ENCODE data around the gene DENND4B.
A peak's percentile ranks its signal among the peaks of the same experiment; 100 is the strongest.
"Not testable (repeated sequence)": the region's sequence is repeated elsewhere in the genome, so short reads cannot be mapped to it uniquely, and the experiment has no call there.

DENND4B gene

GRCh38 chr1:153985341-153985912, 38.9 kb upstream of the DENND4B start:
- Histone ChIP-seq H3K27me3 (no peaks in the 10 kb centered on the region), H3K27ac (peak overlapping the region; percentile 30), H3K4me1 (peaks cover 42% of the 10 kb centered on the region), H3K4me2 (peak overlapping the region; percentile 96), H3K4me3 (peak overlapping the region; percentile 66), H3K9me3 (no peaks in the 10 kb centered on the region), H4K20me1 (no peaks in the 10 kb centered on the region), H3K9ac (peak overlapping the region; percentile 73), H3K36me3 (no peaks in the 10 kb centered on the region)
- TF ChIP-seq Cebpa-rat (IDR thresholded peaks at IDR 0.05) = no peak

- TF ChIP-seq Cebpa-rat (IDR thresholded peaks at IDR 0.05) = no peak
- H3K9me3 ChIP-seq = no peaks in the 10 kb centered on the region
- H3K27me3 ChIP-seq = no peaks in the 10 kb centered on the region
- H3K4me2 ChIP-seq = peak overlapping the region; percentile 96
- no peak overlapping the region for H3K4me3 ChIP-seq
- no peak overlapping the region for H3K27ac ChIP-seq
- H3K36me3 ChIP-seq = no peaks in the 10 kb centered on the region
- no peak overlapping the region for H3K9ac ChIP-seq
- H4K20me1 ChIP-seq = no peaks in the 10 kb centered on the region
- H3K4me1 ChIP-seq = peaks cover 37% of the 10 kb centered on the region
These were observed 37.8 kb upstream of the DENND4B start for GRCh38 chr1:153984123-153984894.

- not testable (repeated sequence) for H3K4me3 ChIP-seq, H4K20me1 ChIP-seq, H3K9me3 ChIP-seq, H3K27ac ChIP-seq, H3K9ac ChIP-seq, H3K4me2 ChIP-seq, H3K36me3 ChIP-seq, H3K27me3 ChIP-seq
- H3K4me1 ChIP-seq = peaks cover 35% of the 10 kb centered on the region
These were observed 35.2 kb upstream of the DENND4B start for GRCh38 chr1:153981735-153982134.

- Histone ChIP-seq H3K36me3 (peaks cover 21% of the 10 kb centered on the region), H4K20me1 (peaks cover 15% of the 10 kb centered on the region; the same call in 1 of the 2 replicates), H3K4me1 (peaks cover 36% of the 10 kb centered on the region), H3K4me2 (peak overlapping the region; percentile 97)
- not testable (repeated sequence) for H3K9me3 ChIP-seq, H3K9ac ChIP-seq, H3K4me3 ChIP-seq, H3K27ac ChIP-seq, H3K27me3 ChIP-seq
These were observed 32.6 kb upstream of the DENND4B start for GRCh38 chr1:153979091-153979490.

- Histone ChIP-seq H3K4me1 (peaks cover 36% of the 10 kb centered on the region), H3K27ac (peak overlapping the region; percentile 91), H4K20me1 (peaks cover 15% of the 10 kb centered on the region; the same call in 1 of the 2 replicates), H3K27me3 (no peaks in the 10 kb centered on the region), H3K9ac (peak overlapping the region; percentile 94), H3K4me3 (peak overlapping the region; percentile 92), H3K4me2 (peak overlapping the region; percentile 97), H3K9me3 (no peaks in the 10 kb centered on the region), H3K36me3 (peaks cover 28% of the 10 kb centered on the region)
- no peak for TF ChIP-seq Cebpa-rat (IDR thresholded peaks at IDR 0.05)
These were observed 31.9 kb upstream of the DENND4B start for GRCh38 chr1:153978274-153978909.

DNA sequence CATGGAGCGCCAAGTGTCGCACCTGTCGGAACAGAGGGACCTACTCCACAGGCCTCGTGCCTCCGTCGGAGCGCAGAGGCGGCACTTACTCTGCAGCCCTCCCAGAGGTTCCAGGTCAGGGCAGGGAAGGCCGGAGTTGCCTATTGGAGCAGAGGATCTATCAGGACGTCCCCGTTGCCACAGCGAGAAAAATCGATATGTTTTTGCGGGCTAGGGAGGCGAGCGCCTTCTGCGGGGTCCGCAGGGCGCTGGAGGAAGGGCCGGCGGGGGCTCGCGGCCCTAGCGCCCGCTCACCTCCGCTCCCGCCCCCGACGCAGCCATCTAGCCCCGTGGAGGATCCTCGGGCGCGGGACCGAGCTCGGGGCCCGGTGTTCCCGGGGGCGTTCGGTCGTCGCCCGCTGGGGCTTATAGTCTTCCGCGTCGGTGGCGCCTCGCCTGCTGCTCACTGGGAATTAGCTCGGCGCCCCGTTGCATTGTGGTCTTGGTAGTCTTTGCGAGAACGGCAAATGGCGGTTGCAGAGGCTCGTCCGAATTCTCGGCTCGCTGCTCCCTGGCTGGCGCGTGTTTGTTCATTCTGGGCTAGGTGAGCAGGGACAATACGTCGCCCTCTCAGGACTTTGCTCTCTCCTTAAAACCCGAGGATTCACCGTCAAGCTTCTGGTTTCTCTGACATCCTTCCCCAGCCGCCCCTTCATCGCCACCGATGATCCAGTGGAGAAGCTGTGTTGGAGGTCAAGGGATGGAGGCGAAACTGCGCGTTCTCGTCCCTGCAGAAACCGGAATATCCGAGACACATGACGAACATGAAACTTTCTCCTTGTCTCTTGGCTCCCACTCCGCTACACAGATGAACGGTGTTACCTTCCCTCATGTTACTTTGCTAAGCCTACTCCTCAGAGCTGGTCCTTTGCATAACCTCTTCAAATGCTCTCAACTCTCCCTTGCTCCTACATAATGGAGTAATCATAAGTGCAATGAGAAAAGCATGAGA, 31.0 kb upstream of the DENND4B start, which contains the start of gene JTB:
TSS of gene JTB (minus strand) at position 425 of the 991 bp plus-strand sequence. CDS start at position 3, 422 bp downstream.
- TF ChIP-seq Cebpa-rat (IDR thresholded peaks at IDR 0.05) = no peak
- Histone ChIP-seq H3K27me3 (no peaks in the 10 kb centered on the region), H3K9ac (peak within 1 kb of the TSS; percentile 94), H3K9me3 (no peaks in the 10 kb centered on the region), H3K4me2 (peak within 1 kb of the TSS; percentile 97), H3K4me3 (peak within 1 kb of the TSS; percentile 92), H4K20me1 (peaks cover 15% of the 10 kb centered on the region; the same call in 1 of the 2 replicates), H3K4me1 (peaks cover 43% of the 10 kb centered on the region), H3K36me3 (peaks cover 36% of the 10 kb centered on the region), H3K27ac (peak within 1 kb of the TSS; percentile 91)

DNA sequence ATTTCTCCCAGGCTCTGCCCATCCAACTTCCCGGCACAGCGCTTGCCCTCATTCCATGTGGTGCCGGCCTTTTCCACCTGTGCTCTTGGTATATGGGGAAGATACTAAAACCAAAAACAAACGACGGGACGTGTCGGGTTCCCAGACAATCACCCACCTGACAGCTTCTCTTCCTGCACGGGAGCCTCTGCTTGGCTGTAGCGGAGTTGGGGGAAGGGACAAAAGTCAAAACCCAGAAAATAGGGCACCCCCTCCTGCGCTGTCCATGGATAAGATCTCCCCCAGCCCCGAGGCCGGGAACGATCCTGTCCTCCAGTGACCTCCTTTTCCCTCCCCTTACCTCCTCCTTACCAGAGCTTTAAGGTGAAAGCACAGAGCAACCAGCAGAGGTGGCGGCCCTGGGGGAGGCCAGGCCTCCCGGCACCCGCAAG, 30.3 kb upstream of the DENND4B start:
- Histone ChIP-seq H3K4me3 (peak overlapping the region; percentile 92), H3K9me3 (no peaks in the 10 kb centered on the region), H3K9ac (peak overlapping the region; percentile 94), H3K27ac (peak overlapping the region; percentile 91), H3K27me3 (no peaks in the 10 kb centered on the region), H3K36me3 (peaks cover 43% of the 10 kb centered on the region), H3K4me1 (peaks cover 50% of the 10 kb centered on the region), H3K4me2 (peak overlapping the region; percentile 97), H4K20me1 (peaks cover 15% of the 10 kb centered on the region; the same call in 1 of the 2 replicates)
- no peak for TF ChIP-seq Cebpa-rat (IDR thresholded peaks at IDR 0.05)

GRCh38 chr1:153973525-153973924, 27.0 kb upstream of the DENND4B start:
- H3K27ac ChIP-seq = no peak overlapping the region
- H3K4me1 ChIP-seq = peaks cover 75% of the 10 kb centered on the region
- H3K4me2 ChIP-seq = no peak overlapping the region
- peaks cover 48% of the 10 kb centered on the region for H3K36me3 ChIP-seq
- no peak for TF ChIP-seq Cebpa-rat (IDR thresholded peaks at IDR 0.05)
- H3K27me3 ChIP-seq = no peaks in the 10 kb centered on the region
- no peak overlapping the region for H3K9ac ChIP-seq
- no peak overlapping the region for H3K4me3 ChIP-seq
- peaks cover 15% of the 10 kb centered on the region; the same call in 1 of the 2 replicates for H4K20me1 ChIP-seq
- no peaks in the 10 kb centered on the region for H3K9me3 ChIP-seq

GRCh38 chr1:153973071-153973470, 26.6 kb upstream of the DENND4B start:
- peaks cover 70% of the 10 kb centered on the region for H3K4me1 ChIP-seq

More at GRCh38 chr1:153973071-153973470, 26.6 kb upstream of the DENND4B start:
- no peak overlapping the region for H3K9ac ChIP-seq
- no peak overlapping the region for H3K4me2 ChIP-seq
- no peaks in the 10 kb centered on the region for H3K27me3 ChIP-seq
- H3K9me3 ChIP-seq = no peaks in the 10 kb centered on the region
- no peak for TF ChIP-seq Cebpa-rat (IDR thresholded peaks at IDR 0.05)
- peaks cover 48% of the 10 kb centered on the region for H3K36me3 ChIP-seq
- H3K27ac ChIP-seq = no peak overlapping the region
- H4K20me1 ChIP-seq = peaks cover 15% of the 10 kb centered on the region; the same call in 1 of the 2 replicates
- H3K4me3 ChIP-seq = no peak overlapping the region

Data from BLaER1 (cell line).